ENCODE measurements around the gene POU2AF1. TPM values are rescaled to one million over a fixed set of nuclear protein-coding genes. Genes with fewer than 3 reads are reported as not detected.

The POU2AF1 gene
- polyA plus RNA-seq, 1 donor (not counting 4 experiments of a cell fraction or from before 2014, with no cell fraction given): not detected

DNA sequence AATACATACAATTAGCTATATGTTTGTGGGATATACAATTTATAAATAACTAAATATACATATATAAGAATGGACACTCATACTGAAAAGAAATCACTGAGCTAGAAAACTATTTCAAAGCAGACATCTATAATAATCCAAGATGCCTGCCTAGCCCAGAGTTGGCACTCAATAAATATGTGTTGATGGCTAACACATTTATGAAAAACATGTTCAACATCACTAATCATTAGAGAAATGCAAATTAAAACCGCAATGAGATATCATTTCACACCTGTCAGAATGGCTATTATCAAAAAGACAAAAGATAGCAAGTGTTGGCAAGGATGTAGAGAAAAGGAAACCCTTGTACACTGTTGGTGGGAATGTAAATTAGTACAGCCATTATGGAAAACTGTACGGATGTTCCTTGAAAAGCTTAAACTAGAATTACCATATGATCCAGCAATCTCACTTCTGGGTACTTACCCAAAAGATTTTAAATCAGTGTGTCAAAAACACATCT lies 29.8 kb downstream of the POU2AF1 start:
- no peaks in the 10 kb centered on the region for H4K20me1 ChIP-seq (ENCODE audit: control insufficient read depth, extremely low read depth, insufficient read depth, low read length)
- no peaks in the 10 kb centered on the region for H3K9me1 ChIP-seq (ENCODE audit: control insufficient read depth, extremely low read depth, insufficient read depth, low read length)
- no peak overlapping the region for H3K27ac ChIP-seq (ENCODE audit: control insufficient read depth, insufficient read depth, low read length)
- FAIRE-seq: no peak
- no peak overlapping the region for H3K4me3 ChIP-seq (ENCODE audit: control insufficient read depth in 2 of 3, extremely low read depth in 1 of 3, insufficient read depth in 2 of 3, low read depth in 1 of 3, low read length in 3 of 3)
- H3K79me2 ChIP-seq (ENCODE audit: control insufficient read depth, insufficient read depth, low read length): no peaks in the 10 kb centered on the region
- H3K36me3 ChIP-seq (ENCODE audit: control insufficient read depth in 2 of 2, extremely low read depth in 1 of 2, insufficient read depth in 2 of 2, low read length in 2 of 2): no peaks in the 10 kb centered on the region
- H3K9ac ChIP-seq (ENCODE audit: control insufficient read depth, extremely low read depth, insufficient read depth, low read length): no peak overlapping the region
- H2AFZ ChIP-seq (ENCODE audit: control insufficient read depth, low read length): no peak overlapping the region
- no peaks in the 10 kb centered on the region for H3K9me3 ChIP-seq (ENCODE audit: control insufficient read depth, low read depth, low read length)
- H3K4me2 ChIP-seq (ENCODE audit: control insufficient read depth, extremely low read depth, insufficient read depth, low read depth, low read length): no peak overlapping the region
- no peaks in the 10 kb centered on the region for H3K4me1 ChIP-seq (ENCODE audit: control insufficient read depth, extremely low read depth, insufficient read depth, low read length)
- peaks cover 6% of the 10 kb centered on the region for H3K27me3 ChIP-seq (ENCODE audit: control insufficient read depth, extremely low read depth, insufficient read depth, low read length)
- no peak for TF ChIP-seq EZH2 (IDR thresholded peaks at IDR 0.05; ENCODE audit: low read length)
- TF ChIP-seq, protein P1, sequence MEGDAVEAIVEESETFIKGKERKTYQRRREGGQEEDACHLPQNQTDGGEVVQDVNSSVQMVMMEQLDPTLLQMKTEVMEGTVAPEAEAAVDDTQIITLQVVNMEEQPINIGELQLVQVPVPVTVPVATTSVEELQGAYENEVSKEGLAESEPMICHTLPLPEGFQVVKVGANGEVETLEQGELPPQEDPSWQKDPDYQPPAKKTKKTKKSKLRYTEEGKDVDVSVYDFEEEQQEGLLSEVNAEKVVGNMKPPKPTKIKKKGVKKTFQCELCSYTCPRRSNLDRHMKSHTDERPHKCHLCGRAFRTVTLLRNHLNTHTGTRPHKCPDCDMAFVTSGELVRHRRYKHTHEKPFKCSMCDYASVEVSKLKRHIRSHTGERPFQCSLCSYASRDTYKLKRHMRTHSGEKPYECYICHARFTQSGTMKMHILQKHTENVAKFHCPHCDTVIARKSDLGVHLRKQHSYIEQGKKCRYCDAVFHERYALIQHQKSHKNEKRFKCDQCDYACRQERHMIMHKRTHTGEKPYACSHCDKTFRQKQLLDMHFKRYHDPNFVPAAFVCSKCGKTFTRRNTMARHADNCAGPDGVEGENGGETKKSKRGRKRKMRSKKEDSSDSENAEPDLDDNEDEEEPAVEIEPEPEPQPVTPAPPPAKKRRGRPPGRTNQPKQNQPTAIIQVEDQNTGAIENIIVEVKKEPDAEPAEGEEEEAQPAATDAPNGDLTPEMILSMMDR (optimal IDR thresholded peaks at IDR 0.05 in 1 of 3, IDR thresholded peaks at IDR 0.05 in 1 of 3, conservative IDR thresholded peaks at IDR 0.05 in 1 of 3; ENCODE audit: extremely low read depth in 1 of 3, insufficient read depth in 2 of 3, low read length in 3 of 3): no peak
- no peak for DNase-seq (ENCODE audit: low read depth, low spot score)
- dilution Hi-C loops (cut with MboI; ENCODE audit: extremely low pct_ligation_motif_present, low sequenced_read_pairs): no loop called here

DNA sequence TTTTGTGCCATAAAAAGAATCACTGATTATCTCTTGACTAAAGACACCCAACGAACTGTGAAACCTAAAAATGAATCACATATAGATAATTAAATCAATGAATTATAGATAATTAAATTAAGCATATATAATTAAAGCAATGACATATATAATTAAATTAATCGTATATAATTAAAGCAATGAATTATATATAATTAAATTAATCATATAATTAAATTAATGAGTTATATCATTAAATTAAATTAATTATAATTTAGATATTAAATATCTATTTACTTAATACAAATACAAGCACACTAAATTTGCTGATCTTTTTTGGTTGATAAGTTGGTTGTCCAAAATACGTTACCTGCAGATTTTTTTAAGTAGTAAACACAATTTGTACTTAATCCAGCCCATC lies 30.9 kb downstream of the POU2AF1 start:
- Histone ChIP-seq H3K27me3 (ENCODE audit: control insufficient read depth, extremely low read depth, insufficient read depth, low read length) (peaks cover 6% of the 10 kb centered on the region), H3K4me1 (ENCODE audit: control insufficient read depth, extremely low read depth, insufficient read depth, low read length) (no peaks in the 10 kb centered on the region), H3K36me3 (ENCODE audit: control insufficient read depth in 2 of 2, extremely low read depth in 1 of 2, insufficient read depth in 2 of 2, low read length in 2 of 2) (no peaks in the 10 kb centered on the region), H3K9me1 (ENCODE audit: control insufficient read depth, extremely low read depth, insufficient read depth, low read length) (no peaks in the 10 kb centered on the region), H3K9me3 (ENCODE audit: control insufficient read depth, low read depth, low read length) (no peaks in the 10 kb centered on the region), H3K79me2 (ENCODE audit: control insufficient read depth, insufficient read depth, low read length) (no peaks in the 10 kb centered on the region), H3K9ac (ENCODE audit: control insufficient read depth, extremely low read depth, insufficient read depth, low read length) (no peak overlapping the region), H3K4me3 (ENCODE audit: control insufficient read depth in 2 of 3, extremely low read depth in 1 of 3, insufficient read depth in 2 of 3, low read depth in 1 of 3, low read length in 3 of 3) (no peak overlapping the region), H2AFZ (ENCODE audit: control insufficient read depth, low read length) (no peak overlapping the region), H3K4me2 (ENCODE audit: control insufficient read depth, extremely low read depth, insufficient read depth, low read depth, low read length) (no peak overlapping the region), H3K27ac (ENCODE audit: control insufficient read depth, insufficient read depth, low read length) (no peak overlapping the region), H4K20me1 (ENCODE audit: control insufficient read depth, extremely low read depth, insufficient read depth, low read length) (no peaks in the 10 kb centered on the region)
- FAIRE-seq (no peak), DNase-seq (ENCODE audit: low read depth, low spot score) (no peak)
- dilution Hi-C loops (cut with MboI; ENCODE audit: extremely low pct_ligation_motif_present, low sequenced_read_pairs): no loop called here
- TF ChIP-seq, protein P1 (optimal IDR thresholded peaks at IDR 0.05 in 1 of 3, IDR thresholded peaks at IDR 0.05 in 1 of 3, conservative IDR thresholded peaks at IDR 0.05 in 1 of 3; ENCODE audit: extremely low read depth in 1 of 3, insufficient read depth in 2 of 3, low read length in 3 of 3): no peak
- TF ChIP-seq EZH2 (IDR thresholded peaks at IDR 0.05; ENCODE audit: low read length): no peak

Measured in keratinocyte (primary cell).